Spleen (tissue), 7 donors: ENCODE results near the gene OTC.

ENCODE experiments used
- POLR2A ChIP-seq, 3 donors: fragments of 450-650 bp; IDR thresholded peaks; one replicate each; pipeline ENCODE4 v1.5.1; 2017; ENCODE audit warnings: antibody characterized with exemption in 3 of 3, mild to moderate bottlenecking in 1 of 3
- TF ChIP-seq, protein P1 (sequence below), 11 experiments: fragments of 200-600 bp in 7 of 11; fragments of 450-650 bp in 4 of 11; sonication (generic) in 4 of 11; IDR thresholded peaks in 8 of 11; conservative IDR thresholded peaks in 3 of 11; 1 replicate in 7 of 11; 2 replicates in 4 of 11; pipeline versions ENCODE4 v1.4.0 to v1.8.0; 2016 to 2021; ENCODE audit warnings: antibody characterized with exemption in 11 of 11, inconsistent platforms in 4 of 11, mild to moderate bottlenecking in 1 of 11
- donor health status: DM: no; HTN: no; CAD: no; lungs with moderate emphysema.
- donor health status: DM: no; HTN: no; CAD: no.
- donor health status: DM: no; HTN: no; CAD: no.

DNA sequence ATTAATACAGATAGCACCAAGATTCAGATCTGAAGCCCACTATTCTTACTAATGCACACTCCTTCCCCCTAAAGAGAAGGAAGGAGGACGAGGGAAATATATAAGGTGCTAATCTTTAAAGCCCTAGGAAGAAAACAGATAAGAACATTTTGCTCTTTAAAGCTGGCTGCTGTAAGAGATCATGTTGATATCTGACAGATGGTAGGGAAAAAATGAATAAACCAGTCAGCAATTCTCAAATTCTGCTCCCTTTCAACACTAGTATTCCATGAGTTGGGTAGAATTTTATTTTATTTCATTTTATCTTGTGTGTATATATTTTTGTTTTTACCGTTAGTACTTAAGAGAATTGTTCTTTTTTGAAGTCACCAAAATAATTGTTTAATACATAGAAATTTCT is 19.2 kb downstream of the OTC start:
- TF ChIP-seq, protein P1, sequence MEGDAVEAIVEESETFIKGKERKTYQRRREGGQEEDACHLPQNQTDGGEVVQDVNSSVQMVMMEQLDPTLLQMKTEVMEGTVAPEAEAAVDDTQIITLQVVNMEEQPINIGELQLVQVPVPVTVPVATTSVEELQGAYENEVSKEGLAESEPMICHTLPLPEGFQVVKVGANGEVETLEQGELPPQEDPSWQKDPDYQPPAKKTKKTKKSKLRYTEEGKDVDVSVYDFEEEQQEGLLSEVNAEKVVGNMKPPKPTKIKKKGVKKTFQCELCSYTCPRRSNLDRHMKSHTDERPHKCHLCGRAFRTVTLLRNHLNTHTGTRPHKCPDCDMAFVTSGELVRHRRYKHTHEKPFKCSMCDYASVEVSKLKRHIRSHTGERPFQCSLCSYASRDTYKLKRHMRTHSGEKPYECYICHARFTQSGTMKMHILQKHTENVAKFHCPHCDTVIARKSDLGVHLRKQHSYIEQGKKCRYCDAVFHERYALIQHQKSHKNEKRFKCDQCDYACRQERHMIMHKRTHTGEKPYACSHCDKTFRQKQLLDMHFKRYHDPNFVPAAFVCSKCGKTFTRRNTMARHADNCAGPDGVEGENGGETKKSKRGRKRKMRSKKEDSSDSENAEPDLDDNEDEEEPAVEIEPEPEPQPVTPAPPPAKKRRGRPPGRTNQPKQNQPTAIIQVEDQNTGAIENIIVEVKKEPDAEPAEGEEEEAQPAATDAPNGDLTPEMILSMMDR (IDR thresholded peaks at IDR 0.05 in 8 of 11, conservative IDR thresholded peaks at IDR 0.05 in 3 of 11): no peak
- TF ChIP-seq POLR2A (IDR thresholded peaks at IDR 0.05): no peak
